ENCODE measurements around the gene FOSL1. TPM values are rescaled to one million over a fixed set of nuclear protein-coding genes. Genes with fewer than 3 reads are reported as not detected.

FOSL1 gene
- total RNA-seq, 1 donor from 2014 or later = 37.9 TPM

DNA sequence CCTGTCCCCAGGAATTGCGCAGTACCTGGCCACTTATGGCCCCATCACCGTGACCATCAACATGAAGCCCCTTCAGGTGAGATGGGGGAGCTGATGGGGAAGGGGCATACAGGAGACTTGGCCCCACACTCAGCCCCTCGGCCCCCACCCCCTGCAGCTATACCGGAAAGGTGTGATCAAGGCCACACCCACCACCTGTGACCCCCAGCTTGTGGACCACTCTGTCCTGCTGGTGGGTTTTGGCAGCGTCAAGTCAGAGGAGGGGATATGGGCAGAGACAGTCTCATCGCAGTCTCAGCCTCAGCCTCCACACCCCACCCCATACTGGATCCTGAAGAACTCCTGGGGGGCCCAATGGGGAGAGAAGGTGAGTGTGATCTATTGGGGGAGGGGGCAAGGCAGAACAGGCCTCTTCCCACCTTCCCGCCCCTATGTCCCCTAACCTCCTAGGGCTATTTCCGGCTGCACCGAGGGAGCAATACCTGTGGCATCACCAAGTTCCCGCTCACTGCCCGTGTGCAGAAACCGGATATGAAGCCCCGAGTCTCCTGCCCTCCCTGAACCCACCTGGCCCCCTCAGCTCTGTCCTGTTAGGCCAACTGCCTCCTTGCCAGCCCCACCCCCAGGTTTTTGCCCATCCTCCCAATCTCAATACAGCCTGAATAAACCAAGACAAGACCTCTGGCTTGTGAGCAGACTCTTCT lies 17.0 kb downstream of the FOSL1 start:
- no peaks in the 10 kb centered on the region for H3K27me3 ChIP-seq (ENCODE audit: insufficient read depth, low read length)
- Mint-ChIP-seq H3K4me1 (ENCODE audit: low read depth, unreplicated experiment) (peaks cover 10% of the 10 kb centered on the region), H3K27me3 (ENCODE audit: low read depth, unreplicated experiment) (no peaks in the 10 kb centered on the region), H3K9me3 (ENCODE audit: unreplicated experiment) (no peaks in the 10 kb centered on the region), H3K4me3 (ENCODE audit: unreplicated experiment) (peak overlapping the region; percentile 45), H3K36me3 (ENCODE audit: low read depth, unreplicated experiment) (peaks cover 14% of the 10 kb centered on the region), H3K27ac (ENCODE audit: unreplicated experiment) (no peak overlapping the region)
- FAIRE-seq = no peak
- H3K4me3 ChIP-seq (ENCODE audit: insufficient read depth, low read depth, low read length) = no peak overlapping the region
- H2AFZ ChIP-seq (ENCODE audit: low read depth, low read length) = no peak overlapping the region
- H3K4me1 ChIP-seq (ENCODE audit: insufficient read depth, low read length) = peaks cover 29% of the 10 kb centered on the region
- no peaks in the 10 kb centered on the region for H3K9me3 ChIP-seq (ENCODE audit: insufficient read depth, low read depth, low read length)
- no peak for DNase-seq (ENCODE audit: low read depth)
- H3K36me3 ChIP-seq (ENCODE audit: insufficient read depth, low read length) = peaks cover 14% of the 10 kb centered on the region
- H3K9ac ChIP-seq (ENCODE audit: low read length) = no peak overlapping the region
- H3K4me2 ChIP-seq (ENCODE audit: low read length) = no peak overlapping the region
- no peak overlapping the region for H3K27ac ChIP-seq (ENCODE audit: low read depth, low read length)
- peaks cover 36% of the 10 kb centered on the region for H3K79me2 ChIP-seq (ENCODE audit: insufficient read depth, low read length)
- TF ChIP-seq EZH2 (IDR thresholded peaks at IDR 0.05; ENCODE audit: insufficient read depth, low read length) (no peak), CTCF (IDR thresholded peaks at IDR 0.05; ENCODE audit: insufficient read depth, low read depth, low read length) (no peak)
- H4K20me1 ChIP-seq (ENCODE audit: insufficient read depth, low read length) = peaks cover 41% of the 10 kb centered on the region

- H3K9ac ChIP-seq (ENCODE audit: low read length) = no peak overlapping the region
- H3K4me1 ChIP-seq (ENCODE audit: insufficient read depth, low read length) = peaks cover 24% of the 10 kb centered on the region
- Mint-ChIP-seq H3K4me3 (ENCODE audit: unreplicated experiment) (peak overlapping the region; percentile 68), H3K27me3 (ENCODE audit: low read depth, unreplicated experiment) (no peaks in the 10 kb centered on the region), H3K4me1 (ENCODE audit: low read depth, unreplicated experiment) (peaks cover 10% of the 10 kb centered on the region), H3K36me3 (ENCODE audit: low read depth, unreplicated experiment) (peaks cover 14% of the 10 kb centered on the region), H3K9me3 (ENCODE audit: unreplicated experiment) (no peaks in the 10 kb centered on the region), H3K27ac (ENCODE audit: unreplicated experiment) (peak overlapping the region; percentile 34)
- H3K4me3 ChIP-seq (ENCODE audit: insufficient read depth, low read depth, low read length) = no peak overlapping the region
- FAIRE-seq = no peak
- no peak for DNase-seq (ENCODE audit: low read depth)
- no peak overlapping the region for H3K4me2 ChIP-seq (ENCODE audit: low read length)
- no peak overlapping the region for H2AFZ ChIP-seq (ENCODE audit: low read depth, low read length)
- peaks cover 28% of the 10 kb centered on the region for H3K79me2 ChIP-seq (ENCODE audit: insufficient read depth, low read length)
- H3K27me3 ChIP-seq (ENCODE audit: insufficient read depth, low read length) = no peaks in the 10 kb centered on the region
- peaks cover 36% of the 10 kb centered on the region for H4K20me1 ChIP-seq (ENCODE audit: insufficient read depth, low read length)
- H3K27ac ChIP-seq (ENCODE audit: low read depth, low read length) = no peak overlapping the region
- TF ChIP-seq EZH2 (IDR thresholded peaks at IDR 0.05; ENCODE audit: insufficient read depth, low read length) = no peak
- no peak for TF ChIP-seq CTCF (IDR thresholded peaks at IDR 0.05; ENCODE audit: insufficient read depth, low read depth, low read length)
- H3K9me3 ChIP-seq (ENCODE audit: insufficient read depth, low read depth, low read length) = no peaks in the 10 kb centered on the region
- H3K36me3 ChIP-seq (ENCODE audit: insufficient read depth, low read length) = peaks cover 14% of the 10 kb centered on the region
Observed at GRCh38 chr11:65882120-65883057, 17.8 kb downstream of the FOSL1 start.
